SK-N-SH treated with all-trans-retinoic acid at 6 μM for 48 hours (cell line): ENCODE results near the gene EEF2.
"Not testable (repeated sequence)": the region's sequence is repeated elsewhere in the genome, so short reads cannot be mapped to it uniquely, and the experiment has no call there.

ENCODE experiments used
- ARNTL ChIP-seq: fragments of 450-650 bp; formaldehyde crosslinking; IDR thresholded peaks from 2 replicates; pipeline ENCODE4 v1.5.0; 2020; ENCODE audit warnings: low read depth, mild to moderate bottlenecking, moderate library complexity, borderline replicate concordance
- CREB5 ChIP-seq: fragments of 250-450 bp; sonication (Bioruptor Pico); IDR thresholded peaks from 2 replicates; pipeline ENCODE4 v1.5.1; 2020; ENCODE audit warnings: low read depth, mild to moderate bottlenecking, moderate library complexity
- GLIS3 ChIP-seq: fragments of 250-450 bp; sonication (Bioruptor Pico); IDR thresholded peaks from 2 replicates; pipeline ENCODE4 v1.5.0; 2020; ENCODE audit warnings: mild to moderate bottlenecking, moderate library complexity
- PATZ1 ChIP-seq: fragments of 250-450 bp; sonication (Bioruptor Pico); IDR thresholded peaks from 2 replicates; pipeline ENCODE4 v1.8.0; 2020; ENCODE audit warnings: mild to moderate bottlenecking, moderate library complexity, borderline replicate concordance
- PPARA ChIP-seq: fragments of 250-450 bp; sonication (Bioruptor Pico); IDR thresholded peaks from 2 replicates; pipeline ENCODE4 v1.5.0; 2020; ENCODE audit warnings: mild to moderate bottlenecking, borderline replicate concordance
- RARB ChIP-seq: fragments of 250-450 bp; sonication (Bioruptor Pico); IDR thresholded peaks from 2 replicates; pipeline ENCODE4 v1.8.0; 2021; ENCODE audit warnings: mild to moderate bottlenecking, moderate library complexity
- SNAI2 ChIP-seq: fragments of 250-450 bp; sonication (Bioruptor Pico); IDR thresholded peaks from 2 replicates; pipeline ENCODE4 v1.5.0; 2020; ENCODE audit warnings: mild to moderate bottlenecking, moderate library complexity
- TCF4 ChIP-seq: fragments of 250-450 bp; sonication (Bioruptor Pico); IDR thresholded peaks from 2 replicates; pipeline ENCODE4 v1.8.0; 2021; ENCODE audit warnings: mild to moderate bottlenecking, moderate library complexity, borderline replicate concordance
- TOX ChIP-seq: fragments of 250-450 bp; sonication (Bioruptor Pico); IDR thresholded peaks from 2 replicates; pipeline ENCODE4 v1.8.0; 2021; ENCODE audit warnings: mild to moderate bottlenecking, moderate library complexity, borderline replicate concordance
- ZC3H10 ChIP-seq: fragments of 250-450 bp; sonication (Bioruptor Pico); IDR thresholded peaks from 2 replicates; pipeline ENCODE4 v1.5.1; 2021; ENCODE audit warnings: mild to moderate bottlenecking, moderate library complexity
- ZFP3 ChIP-seq: fragments of 250-450 bp; sonication (Bioruptor Pico); IDR thresholded peaks from 2 replicates; pipeline ENCODE4 v1.5.0; 2020; ENCODE audit warnings: mild to moderate bottlenecking, moderate library complexity
- ZFP30 ChIP-seq: fragments of 450-650 bp; formaldehyde crosslinking; IDR thresholded peaks from 2 replicates; pipeline ENCODE4 v1.5.0; 2022; ENCODE audit warnings: mild to moderate bottlenecking, moderate library complexity
- ZNF565 ChIP-seq: fragments of 450-650 bp; formaldehyde crosslinking; conservative IDR thresholded peaks from 2 replicates; pipeline ENCODE4 v1.5.0; 2020; ENCODE audit warnings: low read depth, mild to moderate bottlenecking, moderate library complexity
- TF ChIP-seq, protein P1 (sequence below): fragments of 250-450 bp; sonication (Bioruptor Pico); IDR thresholded peaks from 2 replicates; pipeline ENCODE4 v1.5.1; 2021; ENCODE audit warnings: mild to moderate bottlenecking, moderate library complexity

DNA sequence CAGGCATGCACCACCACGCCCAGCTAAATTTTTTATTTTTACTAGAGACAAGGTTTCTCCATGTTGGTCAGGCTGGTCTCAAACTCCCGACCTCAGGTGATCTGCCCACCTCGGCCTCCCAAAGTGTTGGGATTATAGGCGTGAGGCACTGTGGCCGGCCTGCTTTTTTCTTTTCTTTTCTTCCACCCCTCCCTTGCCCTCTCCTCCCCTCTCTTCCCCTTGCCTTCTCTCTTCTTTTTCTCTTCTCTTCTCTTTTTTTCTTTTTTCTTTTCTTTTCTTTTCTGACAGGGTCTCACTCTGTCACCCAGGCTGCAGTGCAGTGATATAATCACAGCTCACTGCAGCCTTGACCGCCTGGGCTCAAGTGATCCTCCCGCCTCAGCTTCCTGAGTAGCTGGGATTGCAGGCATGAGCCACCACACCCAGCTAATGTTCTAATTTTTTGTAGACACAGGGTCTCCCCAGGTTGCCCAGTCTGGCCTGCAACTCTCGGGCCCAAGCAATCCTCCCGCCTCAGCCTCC lies 32.4 kb downstream of the EEF2 start:
- not testable (repeated sequence) for TF ChIP-seq SNAI2 (CRISPR knock-in tag); RARB (CRISPR knock-in tag); ZFP30 (CRISPR knock-in tag); PATZ1 (CRISPR knock-in tag); ZFP3 (CRISPR knock-in tag); ZC3H10; ZNF565; ARNTL; PPARA (CRISPR knock-in tag); TOX (CRISPR knock-in tag); GLIS3; CREB5 (CRISPR knock-in tag); TCF4
- TF ChIP-seq, protein P1, sequence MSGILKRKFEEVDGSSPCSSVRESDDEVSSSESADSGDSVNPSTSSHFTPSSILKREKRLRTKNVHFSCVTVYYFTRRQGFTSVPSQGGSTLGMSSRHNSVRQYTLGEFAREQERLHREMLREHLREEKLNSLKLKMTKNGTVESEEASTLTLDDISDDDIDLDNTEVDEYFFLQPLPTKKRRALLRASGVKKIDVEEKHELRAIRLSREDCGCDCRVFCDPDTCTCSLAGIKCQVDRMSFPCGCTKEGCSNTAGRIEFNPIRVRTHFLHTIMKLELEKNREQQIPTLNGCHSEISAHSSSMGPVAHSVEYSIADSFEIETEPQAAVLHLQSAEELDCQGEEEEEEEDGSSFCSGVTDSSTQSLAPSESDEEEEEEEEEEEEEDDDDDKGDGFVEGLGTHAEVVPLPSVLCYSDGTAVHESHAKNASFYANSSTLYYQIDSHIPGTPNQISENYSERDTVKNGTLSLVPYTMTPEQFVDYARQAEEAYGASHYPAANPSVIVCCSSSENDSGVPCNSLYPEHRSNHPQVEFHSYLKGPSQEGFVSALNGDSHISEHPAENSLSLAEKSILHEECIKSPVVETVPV (CRISPR knock-in tag) = not testable (repeated sequence)
